Measurements from ENCODE around the gene CCDC141. TPM values are rescaled to one million over a fixed set of nuclear protein-coding genes. Genes with fewer than 3 reads are reported as not detected.

CCDC141 gene
- total RNA-seq, 4 donors from 2014 or later, result 4.3 to 8.1 (median 6.1) TPM

GRCh38 chr2:178834086-178834485 lies 215.9 kb downstream of the CCDC141 start:
- intact Hi-C loops (cut with DNase I), result no loop called here
- no peak for DNase-seq
- H3K9me3 ChIP-seq, result no peaks in the 10 kb centered on the region
- no peak overlapping the region for H3K27ac ChIP-seq
- no peak overlapping the region for H3K4me3 ChIP-seq (replicated peaks in 1 of 3)
- TF ChIP-seq CTCF (IDR thresholded peaks at IDR 0.05) (no peak), POLR2A (IDR thresholded peaks at IDR 0.05) (no peak)
- 85 to 87% methylated on average over 9 of the region's 9 CpGs for WGBS, 2 donors
- H3K36me3 ChIP-seq, result no peaks in the 10 kb centered on the region
- no peaks in the 10 kb centered on the region for H3K4me1 ChIP-seq
- no peaks in the 10 kb centered on the region for H3K27me3 ChIP-seq

- Histone ChIP-seq H3K4me1 (no peaks in the 10 kb centered on the region), H3K27me3 (no peaks in the 10 kb centered on the region), H3K27ac (no peak overlapping the region), H3K9me3 (no peaks in the 10 kb centered on the region), H3K36me3 (no peaks in the 10 kb centered on the region), H3K4me3 (replicated peaks in 1 of 3) (no peak overlapping the region)
- intact Hi-C loops (cut with DNase I), result no loop called here
- WGBS, 2 donors, result 88 to 90% methylated on average over 5 of the region's 5 CpGs
- no peak for DNase-seq
- no peak for TF ChIP-seq POLR2A (IDR thresholded peaks at IDR 0.05)
- no peak for TF ChIP-seq CTCF (IDR thresholded peaks at IDR 0.05)
Observed at GRCh38 chr2:178833382-178833781, 216.6 kb downstream of the CCDC141 start.

GRCh38 chr2:178830451-178830850 lies 219.5 kb downstream of the CCDC141 start:
- H3K27me3 ChIP-seq, result no peaks in the 10 kb centered on the region
- no peaks in the 10 kb centered on the region for H3K4me1 ChIP-seq
- intact Hi-C loops (cut with DNase I), result no loop called here
- no peak for TF ChIP-seq POLR2A (IDR thresholded peaks at IDR 0.05)
- no peak for TF ChIP-seq CTCF (IDR thresholded peaks at IDR 0.05)
- H3K36me3 ChIP-seq, result no peaks in the 10 kb centered on the region
- WGBS, 2 donors, result 56 to 65% methylated on average over 2 of the region's 2 CpGs
- no peak overlapping the region for H3K4me3 ChIP-seq (replicated peaks in 1 of 3)
- no peaks in the 10 kb centered on the region for H3K9me3 ChIP-seq
- no peak overlapping the region for H3K27ac ChIP-seq
- no peak for DNase-seq

GRCh38 chr2:178829981-178830380 lies 220.0 kb downstream of the CCDC141 start:
- H3K27me3 ChIP-seq, result no peaks in the 10 kb centered on the region
- no peak overlapping the region for H3K27ac ChIP-seq
- no peak for DNase-seq
- intact Hi-C loops (cut with DNase I), result no loop called here
- no peaks in the 10 kb centered on the region for H3K36me3 ChIP-seq
- 74 to 77% methylated on average over 3 of the region's 3 CpGs for WGBS, 2 donors
- no peaks in the 10 kb centered on the region for H3K4me1 ChIP-seq
- H3K9me3 ChIP-seq, result no peaks in the 10 kb centered on the region
- TF ChIP-seq POLR2A (IDR thresholded peaks at IDR 0.05), result no peak
- no peak for TF ChIP-seq CTCF (IDR thresholded peaks at IDR 0.05)
- H3K4me3 ChIP-seq (replicated peaks in 1 of 3), result no peak overlapping the region

- H3K4me3 ChIP-seq (replicated peaks in 1 of 3), result no peak overlapping the region
- no peaks in the 10 kb centered on the region for H3K36me3 ChIP-seq
- WGBS, 2 donors, result 78 to 80% methylated on average over 3 of the region's 3 CpGs
- no peak overlapping the region for H3K27ac ChIP-seq
- no peaks in the 10 kb centered on the region for H3K27me3 ChIP-seq
- DNase-seq, result no peak
- H3K9me3 ChIP-seq, result no peaks in the 10 kb centered on the region
- no peaks in the 10 kb centered on the region for H3K4me1 ChIP-seq
- no peak for TF ChIP-seq CTCF (IDR thresholded peaks at IDR 0.05)
- no peak for TF ChIP-seq POLR2A (IDR thresholded peaks at IDR 0.05)
- intact Hi-C loops (cut with DNase I), result no loop called here
Observed at GRCh38 chr2:178829299-178829960, 220.5 kb downstream of the CCDC141 start.
